H1 (cell line): ENCODE measurements around the gene TPM1. TPM values are rescaled to one million over a fixed set of nuclear protein-coding genes. Genes with fewer than 3 reads are reported as not detected.

Experiments used
- CTCF ChIA-PET: fragments of 300-600 bp; sonication (Branson Sonifier 250); formaldehyde crosslinking; loops from one replicate; lab custom pipeline; 2021; ENCODE audit not compliant: partially characterized antibody; lab: Charles Lee
- POLR2A ChIA-PET: fragments of 300-600 bp; sonication (Branson Sonifier 250); formaldehyde crosslinking; loops from one replicate; lab custom pipeline; 2021; ENCODE audit warnings: inconsistent platforms; ENCODE audit not compliant: partially characterized antibody; lab: Charles Lee
- DNase-seq, 2 experiments: peaks; one replicate each; pipeline versions ENCODE4 v3.0.0 to v3.0.0-alpha.2; 2010 to 2022; ENCODE audit warnings: low spot score in 2 of 2, low read depth in 1 of 2, mixed read lengths in 1 of 2
- FAIRE-seq: peaks from 2 replicates; lab custom pipeline; 2011; peaks lifted over from hg19 to GRCh38; lab: Jason Lieb, UNC
- H2AFZ ChIP-seq: 2 replicates; pipeline ENCODE4 v1.8.1; 2012; ENCODE audit warnings: low read length, inconsistent platforms
- H2AK5ac ChIP-seq: 2 replicates; pipeline ENCODE4 v1.6.1; 2013; ENCODE audit warnings: low read depth, low read length
- H2BK120ac ChIP-seq: replicated peaks from 2 replicates; pipeline ENCODE3; 2013; ENCODE audit warnings: low read depth, low read length, inconsistent platforms
- H2BK12ac ChIP-seq: 2 replicates; pipeline ENCODE4 v1.6.1; 2013; ENCODE audit warnings: low read depth, low read length
- H2BK15ac ChIP-seq: 2 replicates; pipeline ENCODE4 v1.6.1; 2013; ENCODE audit warnings: low read length
- H2BK20ac ChIP-seq: 2 replicates; pipeline ENCODE4 v1.6.1; 2013; ENCODE audit warnings: low read length
- H2BK5ac ChIP-seq: 2 replicates; pipeline ENCODE4 v1.6.1; 2013; ENCODE audit warnings: low read depth, low read length
- H3K14ac ChIP-seq: 2 replicates; pipeline ENCODE4 v1.6.1; 2013; ENCODE audit warnings: inconsistent platforms; ENCODE audit not compliant: insufficient read length
- H3K18ac ChIP-seq: 2 replicates; pipeline ENCODE4 v1.6.1; 2013; ENCODE audit warnings: low read length; ENCODE audit errors: extremely low read depth
- H3K23ac ChIP-seq: 2 replicates; pipeline ENCODE4 v1.6.1; 2013; ENCODE audit warnings: inconsistent platforms; ENCODE audit not compliant: insufficient read length
- H3K23me2 ChIP-seq: 2 replicates; pipeline ENCODE4 v1.6.1; 2013; ENCODE audit warnings: low read depth, low read length
- H3K27ac ChIP-seq: 2 replicates; pipeline ENCODE4 v1.6.1; 2011; ENCODE audit warnings: low read depth, low read length, inconsistent platforms
- H3K27me3 ChIP-seq, 4 experiments: replicated peaks in 1 of 4; 1 replicate in 1 of 4; 2 replicates in 3 of 4; pipeline versions ENCODE4 v1.6.1 to v1.8.1; 2011 to 2013; ENCODE audit warnings: low read length in 3 of 4, mild to moderate bottlenecking in 3 of 4, inconsistent platforms in 2 of 4, mixed read lengths in 2 of 4, moderate library complexity in 1 of 4; ENCODE audit not compliant: control insufficient read depth in 3 of 4, insufficient read depth in 3 of 4; ENCODE audit errors: extremely low read depth in 1 of 4
- H3K36me3 ChIP-seq, 4 experiments: 2 replicates each; pipeline versions ENCODE4 v1.6.1 to v1.8.1; 2011 to 2013; ENCODE audit warnings: mild to moderate bottlenecking in 4 of 4, low read length in 3 of 4, moderate library complexity in 2 of 4, control low read depth in 1 of 4, inconsistent platforms in 1 of 4; ENCODE audit not compliant: insufficient read depth in 4 of 4, control insufficient read depth in 2 of 4
- H3K4ac ChIP-seq: replicated peaks from 2 replicates; pipeline ENCODE3; 2013; ENCODE audit warnings: low read length, low read depth, mixed read lengths, inconsistent platforms; ENCODE audit not compliant: insufficient read length
- H3K4me1 ChIP-seq, 4 experiments: replicated peaks in 1 of 4; 1 replicate in 1 of 4; 2 replicates in 3 of 4; pipeline versions ENCODE4 v1.6.1 to v1.8.1; 2011 to 2013; ENCODE audit warnings: low read length in 3 of 4, inconsistent platforms in 2 of 4, mixed read lengths in 1 of 4; ENCODE audit not compliant: insufficient read depth in 4 of 4, control insufficient read depth in 3 of 4
- H3K4me2 ChIP-seq, 2 experiments: 2 replicates each; pipeline versions ENCODE4 v1.6.1 to v1.8.1; 2011 to 2013; ENCODE audit warnings: low read depth in 2 of 2, low read length in 2 of 2, control low read depth in 1 of 2, inconsistent platforms in 1 of 2, mild to moderate bottlenecking in 1 of 2; ENCODE audit not compliant: insufficient read depth in 1 of 2
- H3K4me3 ChIP-seq, 4 experiments: fragments of 200-600, 300-600 bp in 1 of 4; sonication (generic), shearing (Covaris generic), sonication (Bioruptor Twin) in 1 of 4; 2 replicates each; pipeline versions ENCODE4 v1.5.1 to v1.8.1; 2011 to 2016; ENCODE audit warnings: low read length in 4 of 4, low read depth in 3 of 4, control low read depth in 2 of 4, inconsistent platforms in 2 of 4, mild to moderate bottlenecking in 2 of 4, mixed read lengths in 1 of 4, moderate library complexity in 1 of 4; ENCODE audit not compliant: insufficient read depth in 2 of 4; ENCODE audit errors: extremely low read depth in 1 of 4
- H3K56ac ChIP-seq: replicated peaks from 2 replicates; pipeline ENCODE3; 2013; ENCODE audit warnings: low read depth, mild to moderate bottlenecking, mixed read lengths, low read length, inconsistent platforms; ENCODE audit not compliant: insufficient read length
- H3K79me1 ChIP-seq: 2 replicates; pipeline ENCODE4 v1.6.1; 2013; ENCODE audit warnings: low read depth, low read length, control low read depth
- H3K79me2 ChIP-seq, 2 experiments: 2 replicates each; pipeline versions ENCODE4 v1.6.1 to v1.8.1; 2012 to 2013; ENCODE audit warnings: low read length in 2 of 2, mild to moderate bottlenecking in 2 of 2, inconsistent platforms in 1 of 2; ENCODE audit not compliant: insufficient read depth in 2 of 2, control insufficient read depth in 1 of 2
- H3K9ac ChIP-seq, 4 experiments: replicated peaks in 1 of 4; 1 replicate in 1 of 4; 2 replicates in 3 of 4; pipeline versions ENCODE4 v1.6.1 to v1.8.1; 2011 to 2013; ENCODE audit warnings: low read depth in 3 of 4, low read length in 3 of 4, control low read depth in 2 of 4, mild to moderate bottlenecking in 2 of 4, moderate library complexity in 2 of 4, inconsistent platforms in 1 of 4; ENCODE audit errors: extremely low read depth in 1 of 4
- H3K9me3 ChIP-seq, 2 experiments: 2 replicates each; pipeline versions ENCODE4 v1.6.1 to v1.8.1; 2012 to 2013; ENCODE audit warnings: mild to moderate bottlenecking in 2 of 2, moderate library complexity in 2 of 2, control low read depth in 1 of 2, inconsistent platforms in 1 of 2, low read depth in 1 of 2, low read length in 1 of 2, mixed read lengths in 1 of 2; ENCODE audit not compliant: insufficient read depth in 2 of 2
- H4K20me1 ChIP-seq, 2 experiments: replicated peaks in 1 of 2; 2 replicates each; pipeline versions ENCODE3 to v1.8.1; 2011 to 2013; ENCODE audit warnings: inconsistent platforms in 2 of 2, low read length in 2 of 2, mild to moderate bottlenecking in 1 of 2; ENCODE audit not compliant: insufficient read depth in 2 of 2, control insufficient read depth in 1 of 2
- H4K5ac ChIP-seq: 2 replicates; pipeline ENCODE4 v1.6.1; 2013; ENCODE audit warnings: low read length, low read depth, mixed read lengths, inconsistent platforms; ENCODE audit not compliant: insufficient read length
- H4K8ac ChIP-seq: 2 replicates; pipeline ENCODE4 v1.8.0; 2013; ENCODE audit warnings: mild to moderate bottlenecking, moderate library complexity, low read length, inconsistent platforms; ENCODE audit not compliant: insufficient read depth; ENCODE audit errors: extremely low read depth
- H4K91ac ChIP-seq: replicated peaks from 2 replicates; pipeline ENCODE3; 2013; ENCODE audit warnings: low read length, mixed read lengths, inconsistent platforms; ENCODE audit not compliant: insufficient read length
- BCL11A ChIP-seq, 2 experiments: IDR thresholded peaks; one replicate each; pipeline ENCODE4 v1.6.1; 2011; ENCODE audit warnings: low read depth in 2 of 2, low read length in 2 of 2, mild to moderate bottlenecking in 2 of 2
- CEBPB ChIP-seq: IDR thresholded peaks from 2 replicates; pipeline ENCODE4 v1.6.1; 2012; ENCODE audit warnings: low read depth, low read length
- CREB1 ChIP-seq: IDR thresholded peaks from 2 replicates; pipeline ENCODE4 v1.6.1; 2012; ENCODE audit warnings: inconsistent platforms
- EGR1 ChIP-seq: IDR thresholded peaks from 2 replicates; pipeline ENCODE4 v1.6.1; 2011; ENCODE audit warnings: low read depth, low read length, borderline replicate concordance
- KDM1A ChIP-seq: fragments of 200-600, 300-600 bp; sonication (generic); IDR thresholded peaks from 2 replicates; pipeline ENCODE4 v1.7.1; 2016; ENCODE audit warnings: mild to moderate bottlenecking, low read length, borderline replicate concordance
- NANOG ChIP-seq: IDR thresholded peaks from 2 replicates; pipeline ENCODE4 v1.6.1; 2011; ENCODE audit warnings: low read length, low read depth, mild to moderate bottlenecking, inconsistent platforms; ENCODE audit not compliant: insufficient read depth, poor library complexity, severe bottlenecking
- RNF2 ChIP-seq: fragments of 200-900, 300-1000 bp; sonication (generic); IDR thresholded peaks from 2 replicates; pipeline ENCODE4 v1.7.1; 2016; ENCODE audit warnings: borderline replicate concordance, low read depth, mild to moderate bottlenecking, antibody characterized with exemption, low read length; ENCODE audit not compliant: poor library complexity, severe bottlenecking; ENCODE audit errors: missing control alignments
- SIN3A ChIP-seq, 2 experiments: IDR thresholded peaks in 1 of 2; conservative IDR thresholded peaks in 1 of 2; 2 replicates each; pipeline ENCODE4 v1.6.1; 2011 to 2012; ENCODE audit warnings: low read length in 2 of 2, improper control_type of control experiment in 1 of 2, low read depth in 1 of 2, mild to moderate bottlenecking in 1 of 2
- WGBS, 2 experiments: shearing (Covaris generic) in 1 of 2; methylation state at CpG; one replicate each; pipeline versions ENCODE4 v1.1.6 to v1.1.7; 2013 to 2015; ENCODE audit warnings: low lambda C conversion rate in 2 of 2, mixed read lengths in 2 of 2, inconsistent platforms in 1 of 2, low coverage in 1 of 2, missing lambda C conversion rate in 1 of 2; ENCODE audit not compliant: insufficient replicate concordance in 2 of 2, insufficient coverage in 1 of 2, insufficient read length in 1 of 2; ENCODE audit errors: extremely low coverage in 1 of 2, missing lambda C conversion rate in 1 of 2; 5-methylcytosine and 5-hydroxymethylcytosine counted together
- polyA plus RNA-seq, 7 experiments: library from polyadenylated mRNA; depleted of rRNA in 3 of 7; stranded (reverse) in 5 of 7; unstranded in 2 of 7; fragments of >200 nt in 5 of 7; fragments of 200-250 nt in 2 of 7; gene quantifications; 1 replicate in 5 of 7; 2 replicates in 1 of 7; 4 replicates in 1 of 7; pipeline versions ENCODE4 v1.2.1 to v1.2.3, GENCODE V29; 2011 to 2013; ENCODE audit warnings: missing spikeins in 2 of 7, mixed read lengths in 2 of 7
- total RNA-seq: library from RNA; stranded (reverse); fragmentation: NEBNext Ultra II Directional; extraction: Animal tissue kit (Norgen Biotek cat#: 25700); gene quantifications from 2 replicates; pipeline ENCODE4 v1.2.1, GENCODE V29; 2021

The TPM1 gene
- total and polyA plus RNA-seq, 2 of the 8 experiments (the other 6 are each of a cell fraction or from before 2014, with no cell fraction given), result 258 to 579 TPM

GRCh38 chr15:63043335-63044076, 959 bp downstream of the TPM1 start:
- H3K36me3 ChIP-seq, result peaks cover 8 to 44% (median 15%) of the 10 kb centered on the region in 4 experiments; a peak in 7 of 8 replicates
- H3K9me3 ChIP-seq, result no peaks in the 10 kb centered on the region
- peak overlapping the region; percentile 55; the same call in 1 of the 2 replicates for H2BK15ac ChIP-seq
- CTCF ChIA-PET, result interaction anchor here (0.8 to 2.5 kb wide), 3 partner anchors 28 to 168 kb away, joined by 4 to 8 read pairs (median 4); no protein-coding TSS in a partner anchor
- FAIRE-seq (no peak), DNase-seq (no peak)
- H2BK120ac ChIP-seq, result no peak overlapping the region
- H3K56ac ChIP-seq, result peak overlapping the region; percentile 43
- H2BK5ac ChIP-seq, result peak overlapping the region; percentile 86
- H3K23me2 ChIP-seq, result peaks cover 17% of the 10 kb centered on the region; the same call in 1 of the 2 replicates
- no peak overlapping the region; the same call in 1 of the 2 replicates for H2AK5ac ChIP-seq
- peak overlapping the region; percentile 87 to 94 for H3K4me2 ChIP-seq
- H3K27me3 ChIP-seq, result peaks cover 0 to 3% (median 0%) of the 10 kb centered on the region in 4 experiments; a peak in 2 of 7 replicates
- peaks cover 14 to 45% (median 26%) of the 10 kb centered on the region in 4 experiments for H3K4me1 ChIP-seq
- peak overlapping the region; percentile 62; the same call in 1 of the 2 replicates for H4K8ac ChIP-seq
- peak overlapping the region; percentile 64; the same call in 1 of the 2 replicates for H3K27ac ChIP-seq
- peak overlapping the region; percentile 92 to 98 (median 96) for H3K4me3 ChIP-seq
- H3K9ac ChIP-seq, result peak overlapping the region; percentile 83 to 95 (median 88)
- H2BK20ac ChIP-seq, result peak overlapping the region; percentile 66; the same call in 1 of the 2 replicates
- no peak overlapping the region for H2AFZ ChIP-seq
- 1% methylated on average over 33 of the region's 54 CpGs; no CpG with 5 or more reads in 1 of the 2 experiments for WGBS, 2 experiments
- no peak overlapping the region for H3K14ac ChIP-seq
- POLR2A ChIA-PET, result interaction anchor here (0.6 to 30.9 kb wide), 25 partner anchors 9 to 301 kb away, joined by 3 to 635 read pairs (median 4); no protein-coding TSS in a partner anchor
- peak overlapping the region; percentile 79 for H3K18ac ChIP-seq
- no peak overlapping the region for H3K23ac ChIP-seq
- peak overlapping the region; percentile 34 for H4K5ac ChIP-seq
- H4K91ac ChIP-seq, result peak overlapping the region; percentile 66
- H3K79me1 ChIP-seq, result no peaks in the 10 kb centered on the region
- peak overlapping the region; percentile 69; the same call in 1 of the 2 replicates for H2BK12ac ChIP-seq
- H3K4ac ChIP-seq, result peak overlapping the region; percentile 25
- H4K20me1 ChIP-seq, result peaks cover 3 to 6% of the 10 kb centered on the region in 2 experiments
- H3K79me2 ChIP-seq, result peaks cover 0 to 24% of the 10 kb centered on the region in 2 experiments; a peak in 2 of 4 replicates
- TF ChIP-seq CEBPB, result no peak
- no peak for TF ChIP-seq RNF2
- TF ChIP-seq KDM1A, result no peak
- no peak for TF ChIP-seq BCL11A (IDR thresholded peaks at IDR 0.05; ENCODE audit: low read depth in 2 of 2, low read length in 2 of 2)
- no peak for TF ChIP-seq CREB1
- TF ChIP-seq EGR1, result no peak
- TF ChIP-seq NANOG, result no peak
- peak in 1 of 2 experiments; percentile 37; a peak in 1 of 4 replicates for TF ChIP-seq SIN3A (conservative IDR thresholded peaks at IDR 0.05 in 1 of 2, IDR thresholded peaks at IDR 0.05 in 1 of 2; ENCODE audit: low read depth in 1 of 2, low read length in 2 of 2)
